CD4-positive, alpha-beta T cell (primary cell): ENCODE data around the gene RUVBL2. TPM values are rescaled to one million over a fixed set of nuclear protein-coding genes. Genes with fewer than 3 reads are reported as not detected.

Source experiments
- ATAC-seq: fragments of 200-7000 bp; cut with Tn5 transposase; one replicate; pipeline ENCODE4 v1.10.0; 2022; ENCODE audit warnings: mild to moderate bottlenecking; ENCODE audit not compliant: poor library complexity
- CTCF ChIA-PET: fragments of 350-600 bp; sonication (Branson Sonifier 250); formaldehyde crosslinking; loops from one replicate; lab custom pipeline; 2021; ENCODE audit warnings: antibody characterized with exemption, inconsistent platforms; lab: Charles Lee
- POLR2A ChIA-PET: fragments of 350-600 bp; sonication (Branson Sonifier 250); formaldehyde crosslinking; loops from one replicate; lab custom pipeline; 2021; ENCODE audit warnings: antibody characterized with exemption, inconsistent platforms; lab: Charles Lee
- DNase-seq, 14 experiments: peaks; one replicate each; pipeline ENCODE4 v3.0.0-alpha.2; 2013 to 2020; ENCODE audit warnings: mixed read lengths in 2 of 14
- H3K27ac ChIP-seq, 2 donors: one replicate each; pipeline versions ENCODE4 v1.5.1 to v1.7.0; 2013; ENCODE audit warnings: low read length in 2 of 2, low read depth in 1 of 2, mild to moderate bottlenecking in 1 of 2
- H3K27me3 ChIP-seq, 2 experiments: 1 replicate in 1 of 2; 2 replicates in 1 of 2; pipeline versions ENCODE4 v1.6.1 to v1.7.0; 2013; ENCODE audit warnings: low read length in 2 of 2, control low read depth in 1 of 2, mild to moderate bottlenecking in 1 of 2, moderate library complexity in 1 of 2; ENCODE audit not compliant: insufficient read depth in 2 of 2, control insufficient read depth in 1 of 2
- H3K36me3 ChIP-seq: one replicate; pipeline ENCODE4 v1.6.1; 2013; ENCODE audit warnings: low read length, control low read depth; ENCODE audit not compliant: insufficient read depth
- H3K4me1 ChIP-seq: one replicate; pipeline ENCODE4 v1.6.1; 2013; ENCODE audit warnings: low read length, control low read depth; ENCODE audit not compliant: insufficient read depth
- H3K4me3 ChIP-seq: one replicate; pipeline ENCODE4 v1.5.1; 2013; ENCODE audit warnings: mild to moderate bottlenecking, low read length, moderate library complexity
- H3K9me3 ChIP-seq, 2 experiments: 1 replicate in 1 of 2; 2 replicates in 1 of 2; pipeline versions ENCODE4 v1.6.1 to v1.7.0; 2013; ENCODE audit warnings: low read length in 2 of 2, mild to moderate bottlenecking in 2 of 2, control low read depth in 1 of 2, moderate library complexity in 1 of 2; ENCODE audit not compliant: control insufficient read depth in 1 of 2, insufficient read depth in 1 of 2
- H3K27ac Mint-ChIP-seq: one replicate; pipeline ENCODE4 v1.8.0; 2020; ENCODE audit warnings: mixed read lengths
- H3K27me3 Mint-ChIP-seq: one replicate; pipeline ENCODE4 v1.8.0; 2021; ENCODE audit warnings: mixed read lengths
- H3K36me3 Mint-ChIP-seq: one replicate; pipeline ENCODE4 v1.8.0; 2021; ENCODE audit warnings: low read depth, mixed read lengths
- H3K4me1 Mint-ChIP-seq: one replicate; pipeline ENCODE4 v1.8.0; 2021; ENCODE audit warnings: low read depth, mixed read lengths
- H3K4me3 Mint-ChIP-seq: one replicate; pipeline ENCODE4 v1.8.0; 2020; ENCODE audit warnings: mild to moderate bottlenecking, mixed read lengths
- H3K9me3 Mint-ChIP-seq: one replicate; pipeline ENCODE4 v1.8.0; 2020; ENCODE audit warnings: mixed read lengths
- CTCF ChIP-seq: fragments of 200-600 bp; IDR thresholded peaks from one replicate; pipeline ENCODE4 v1.8.0; 2022; ENCODE audit warnings: antibody characterized with exemption, mild to moderate bottlenecking
- intact Hi-C, 2 experiments: fragments of 100-400 bp; cut with DNase I in 1 of 2; cut with micrococcal nuclease in 1 of 2; formaldehyde crosslinking; loops; one replicate each; pipeline versions ENCODE4 v1.15.1 to v1.9.0; 2023 to 2025; cut with DNase I, micrococcal nuclease
- total RNA-seq, 174 experiments: library from RNA in 2 of 174; stranded (reverse) in 2 of 174; gene quantifications; one replicate each; pipeline ENCODE4 v1.2.3 and lab custom pipeline; 2021 to 2026

RUVBL2 gene
- total RNA-seq, 2 experiments from 2014 or later: 10.7 to 12.3 TPM

DNA sequence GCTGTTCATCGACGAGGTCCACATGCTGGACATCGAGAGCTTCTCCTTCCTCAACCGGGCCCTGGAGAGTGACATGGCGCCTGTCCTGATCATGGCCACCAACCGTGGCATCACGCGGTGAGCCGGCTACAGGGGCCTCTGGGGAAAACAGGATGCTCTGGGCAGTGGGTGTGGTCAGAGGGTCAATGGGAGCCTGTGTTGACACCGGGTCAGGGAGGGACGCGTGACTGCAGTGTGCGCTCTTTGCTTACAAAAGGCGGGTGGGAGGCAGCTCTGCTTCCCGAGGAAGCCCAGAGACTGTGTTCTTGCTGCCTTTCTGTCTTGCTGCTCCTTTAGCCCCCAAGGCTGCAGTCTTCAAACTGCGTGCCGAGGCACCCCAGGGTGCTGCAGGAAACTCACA is 17.5 kb downstream of the RUVBL2 start:
- no peaks in the 10 kb centered on the region for H3K4me1 ChIP-seq
- H3K27ac ChIP-seq: no peak overlapping the region
- no peaks in the 10 kb centered on the region for H3K27me3 Mint-ChIP-seq
- peaks cover 46% of the 10 kb centered on the region for H3K36me3 Mint-ChIP-seq
- DNase-seq: no peak
- peaks cover 34% of the 10 kb centered on the region for H3K36me3 ChIP-seq
- TF ChIP-seq CTCF: no peak
- no peak for ATAC-seq
- H3K27ac Mint-ChIP-seq: no peak overlapping the region
- no peaks in the 10 kb centered on the region for H3K9me3 Mint-ChIP-seq
- ChIA-PET CTCF (interaction anchor here (1.1 kb wide), 1 partner anchor 11 kb away, joined by 3 read pairs; no protein-coding TSS in a partner anchor), POLR2A (no interaction called here)
- no peaks in the 10 kb centered on the region for H3K27me3 ChIP-seq
- intact Hi-C loops: no loop called here
- no peak overlapping the region for H3K4me3 Mint-ChIP-seq
- no peak overlapping the region for H3K4me3 ChIP-seq
- H3K9me3 ChIP-seq: no peaks in the 10 kb centered on the region
- no peaks in the 10 kb centered on the region for H3K4me1 Mint-ChIP-seq

DNA sequence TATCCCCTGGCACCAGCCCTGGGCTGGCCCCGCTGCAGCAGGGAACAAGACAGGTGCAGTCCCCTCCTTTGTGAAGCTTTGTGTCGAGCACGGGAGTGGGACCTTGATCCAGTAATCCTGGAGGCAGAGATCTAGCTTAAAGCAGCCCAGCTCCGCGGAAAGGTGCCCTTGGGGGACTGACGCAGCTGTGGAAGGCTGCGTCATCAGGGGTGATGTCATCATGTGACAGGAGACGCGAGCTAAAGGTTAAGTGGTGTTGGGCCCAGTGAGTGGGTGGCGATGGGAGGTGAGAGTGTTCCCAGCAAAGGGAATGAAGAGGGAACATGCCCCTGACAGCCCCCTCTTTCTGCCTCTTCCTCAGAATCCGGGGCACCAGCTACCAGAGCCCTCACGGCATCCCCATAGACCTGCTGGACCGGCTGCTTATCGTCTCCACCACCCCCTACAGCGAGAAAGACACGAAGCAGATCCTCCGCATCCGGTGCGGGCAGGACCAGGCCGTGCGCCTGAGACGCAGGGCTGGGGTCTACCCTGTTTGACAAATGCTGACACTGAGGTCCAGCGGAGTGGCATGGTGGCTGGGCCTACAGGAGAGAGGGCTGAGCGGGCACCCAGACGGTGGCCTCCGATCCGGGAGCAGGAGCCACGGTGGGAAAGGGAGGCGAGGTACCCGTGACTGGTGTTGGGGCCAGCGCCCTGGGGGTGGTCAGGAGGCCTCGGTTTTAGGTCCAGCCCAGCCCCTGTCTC is 20.6 kb downstream of the RUVBL2 start:
- intact Hi-C loops: no loop called here
- Mint-ChIP-seq H3K9me3 (no peaks in the 10 kb centered on the region), H3K27ac (no peak overlapping the region), H3K4me3 (no peak overlapping the region), H3K4me1 (peaks cover 6% of the 10 kb centered on the region), H3K36me3 (peaks cover 34% of the 10 kb centered on the region), H3K27me3 (peaks cover 5% of the 10 kb centered on the region)
- Histone ChIP-seq H3K4me1 (peaks cover 21% of the 10 kb centered on the region), H3K9me3 (no peaks in the 10 kb centered on the region), H3K4me3 (no peak overlapping the region), H3K27ac (no peak overlapping the region), H3K36me3 (peaks cover 21% of the 10 kb centered on the region), H3K27me3 (no peaks in the 10 kb centered on the region)
- DNase-seq: no peak
- ChIA-PET POLR2A (no interaction called here), CTCF (interaction anchor here (0.6 kb wide), 1 partner anchor 145 kb away, joined by 3 read pairs; no protein-coding TSS in a partner anchor)
- TF ChIP-seq CTCF: no peak
- no peak for ATAC-seq

DNA sequence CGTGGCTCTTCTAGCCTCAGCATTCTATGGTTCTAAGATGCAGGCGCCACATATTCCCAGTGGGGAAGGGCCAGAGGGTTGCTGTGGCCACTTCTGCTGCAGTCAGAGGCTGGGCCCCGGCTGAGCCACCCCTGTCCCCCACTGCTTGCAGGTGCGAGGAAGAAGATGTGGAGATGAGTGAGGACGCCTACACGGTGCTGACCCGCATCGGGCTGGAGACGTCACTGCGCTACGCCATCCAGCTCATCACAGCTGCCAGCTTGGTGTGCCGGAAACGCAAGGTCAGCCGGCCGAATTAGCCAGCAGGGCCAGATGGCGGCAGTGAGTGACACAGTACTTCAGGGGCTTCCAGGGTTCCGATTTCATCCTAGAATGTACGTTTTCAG is 21.2 kb downstream of the RUVBL2 start:
- H3K4me3 ChIP-seq: no peak overlapping the region
- peaks cover 16% of the 10 kb centered on the region for H3K36me3 ChIP-seq
- Mint-ChIP-seq H3K27me3 (peaks cover 5% of the 10 kb centered on the region), H3K36me3 (peaks cover 30% of the 10 kb centered on the region), H3K4me1 (peaks cover 11% of the 10 kb centered on the region), H3K27ac (no peak overlapping the region), H3K9me3 (no peaks in the 10 kb centered on the region), H3K4me3 (no peak overlapping the region)
- H3K9me3 ChIP-seq: no peaks in the 10 kb centered on the region
- H3K27me3 ChIP-seq: peaks cover 0 to 3% of the 10 kb centered on the region in 2 experiments
- ChIA-PET POLR2A (no interaction called here), CTCF (no interaction called here)
- ATAC-seq: no peak
- intact Hi-C loops: loop anchor here in 1 of 2 experiments (5.0 kb wide), 1 partner anchor 42 kb away; the partner anchor contains the start of gene CGB7
- no peak overlapping the region for H3K27ac ChIP-seq
- H3K4me1 ChIP-seq: peaks cover 27% of the 10 kb centered on the region
- no peak for DNase-seq
- TF ChIP-seq CTCF: no peak
